Dedifferentiated amniotic fluid mesenchymal stem cell (primary cell): ENCODE measurements around the gene MYRFL.
"Not testable (repeated sequence)": the region's sequence is repeated elsewhere in the genome, so short reads cannot be mapped to it uniquely, and the experiment has no call there.

Source experiments
- DNase-seq: peaks from one replicate; pipeline ENCODE4 v3.0.0-alpha.2; 2016; ENCODE audit errors: extremely low spot score

The MYRFL gene

DNA sequence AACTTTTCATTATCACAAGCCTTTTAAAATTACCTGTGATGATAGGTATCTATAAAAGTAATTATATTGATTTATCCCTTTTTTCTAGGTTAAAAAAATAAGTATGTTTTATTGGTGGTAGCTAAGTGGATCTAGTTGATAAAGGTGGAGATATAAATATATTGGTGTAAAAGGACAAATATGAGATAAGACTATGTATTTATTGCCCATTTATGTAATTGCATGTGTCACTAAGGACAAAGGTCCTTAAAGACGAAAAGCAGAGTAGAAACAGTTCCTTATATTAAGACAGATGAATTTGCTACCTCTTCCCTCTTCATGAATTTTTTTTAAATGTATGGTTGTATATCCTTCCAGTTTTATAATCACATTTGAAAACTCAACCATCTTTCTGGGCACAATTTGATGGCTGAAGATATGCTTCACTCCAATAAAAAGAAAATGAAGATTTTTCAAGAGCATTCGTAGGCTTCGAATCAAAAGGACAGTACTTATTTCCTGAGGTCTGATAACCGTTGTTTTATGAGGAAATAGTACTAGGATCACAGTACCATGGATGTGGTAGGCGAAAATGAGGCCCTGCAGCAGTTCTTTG lies at the start of gene MYRFL:
Gene MYRFL (plus strand): TSS at position 262 of the 595 bp plus-strand sequence. CDS start 291 bp downstream, at position 553.
- DNase-seq: no peak

DNA sequence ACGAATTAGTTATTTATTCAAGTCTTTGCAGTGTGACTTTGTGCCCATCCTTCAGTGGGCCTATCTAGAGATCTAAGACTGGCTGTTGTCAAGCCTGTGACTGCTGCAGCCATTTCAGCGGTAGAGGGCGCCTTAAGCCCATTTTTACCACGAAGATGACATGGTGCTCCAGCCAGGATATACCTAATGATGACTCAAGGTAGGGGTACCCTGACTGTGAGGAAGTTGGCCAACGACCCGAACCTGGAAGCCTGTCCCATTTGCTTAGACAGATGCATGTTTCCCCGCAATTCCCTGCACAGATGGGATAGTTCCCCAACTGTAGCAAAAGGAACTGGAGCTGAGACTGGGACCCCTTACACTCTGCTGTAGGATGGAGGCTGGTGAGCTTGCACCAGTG lies 45.1 kb upstream of the MYRFL start:
- no peak for DNase-seq

DNA sequence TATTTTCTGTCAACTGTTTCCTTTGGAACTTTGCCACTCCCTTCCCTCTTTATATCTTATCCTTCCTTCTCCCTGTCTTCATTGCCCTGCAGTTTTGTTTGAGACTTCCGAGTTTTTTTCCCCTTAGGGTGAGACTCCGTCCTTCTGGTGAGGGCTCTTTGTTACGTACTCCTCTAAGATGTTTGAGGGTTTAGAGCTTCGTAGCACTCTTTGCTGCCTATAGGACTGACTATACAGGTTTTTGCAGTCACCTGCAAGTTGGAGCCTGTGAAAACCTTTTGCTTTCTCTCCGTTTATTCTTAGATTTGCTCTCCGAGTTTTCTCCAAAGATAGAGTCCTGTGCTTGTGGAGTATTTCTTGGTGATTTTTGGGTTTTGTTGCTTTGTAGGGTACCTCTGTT lies 41.7 kb upstream of the MYRFL start:
- DNase-seq: no peak

DNA sequence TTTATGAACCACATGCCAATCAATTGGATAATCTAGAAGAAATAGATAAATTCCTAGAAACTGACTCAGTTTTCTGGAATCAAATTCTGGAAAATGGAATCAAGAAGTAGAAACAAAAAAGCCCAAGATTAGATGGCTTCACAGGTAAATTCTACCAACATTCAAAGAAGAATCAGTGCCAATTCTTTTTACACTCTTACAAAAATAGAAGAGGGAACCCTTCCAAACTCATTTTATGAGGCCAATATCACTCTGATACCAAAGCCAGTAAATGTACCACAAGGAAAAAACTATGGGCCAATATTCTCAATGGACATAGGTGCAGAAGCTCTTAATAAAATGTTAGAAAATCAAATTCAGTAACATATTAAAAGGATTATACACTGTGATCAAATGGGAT lies 35.7 kb upstream of the MYRFL start:
- no peak for DNase-seq

DNA sequence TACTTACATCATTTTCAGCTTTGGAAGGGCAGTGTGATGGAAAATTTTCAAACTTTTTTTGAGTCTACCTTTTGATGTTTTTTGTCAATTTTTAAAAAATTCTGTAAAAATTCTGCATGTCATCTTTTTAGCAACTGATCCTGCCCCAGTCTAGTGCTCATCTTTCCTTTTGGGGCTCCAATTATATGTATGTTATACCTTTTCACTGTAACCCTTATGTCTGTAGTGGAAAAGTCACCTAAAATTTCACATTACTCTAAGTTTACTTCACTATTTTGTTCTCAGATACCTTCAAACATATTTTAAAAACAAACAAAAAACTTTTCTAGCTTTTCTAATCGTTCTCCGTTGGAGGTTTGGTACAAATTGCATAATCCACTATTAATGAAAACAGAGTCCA lies 32.5 kb upstream of the MYRFL start:
- no peak for DNase-seq

DNA sequence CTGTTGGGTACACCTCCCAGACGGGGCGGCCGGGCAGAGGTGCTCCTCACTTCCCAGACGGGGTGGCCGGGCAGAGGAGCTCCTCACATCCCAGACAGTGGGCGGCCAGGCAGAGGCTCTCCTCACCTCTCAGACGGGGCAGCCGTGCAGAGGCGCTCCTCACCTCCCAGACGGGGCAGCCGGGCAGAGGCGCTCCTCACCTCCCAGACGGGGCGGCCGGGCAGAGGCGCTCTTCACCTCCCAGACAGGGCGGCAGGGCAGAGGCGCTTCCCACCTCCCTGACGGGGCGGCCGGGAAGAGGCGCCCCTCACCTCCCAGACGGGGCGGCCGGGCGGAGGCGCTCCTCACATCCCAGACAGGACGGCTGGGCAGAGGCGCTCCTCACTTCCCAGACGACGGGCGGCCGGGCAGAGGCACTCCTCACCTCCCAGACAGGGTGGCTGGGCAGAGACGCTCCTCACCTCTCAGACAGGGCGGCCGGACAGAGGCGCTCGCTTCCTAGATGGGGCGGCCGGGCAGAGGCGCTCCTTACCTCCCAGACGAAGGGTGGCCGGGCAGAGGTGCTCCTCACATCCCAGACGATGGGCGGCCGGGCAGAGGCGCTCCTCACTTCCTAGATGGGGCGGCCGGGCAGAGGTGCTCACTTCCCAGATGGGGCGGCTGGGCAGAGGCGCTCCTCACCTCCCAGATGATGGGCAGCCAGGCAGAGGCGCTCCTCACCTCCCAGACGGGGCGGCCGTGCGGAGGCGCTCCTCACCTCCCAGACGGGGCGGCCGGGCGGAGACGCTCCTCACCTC lies 17.7 kb upstream of the MYRFL start:
- DNase-seq: not testable (repeated sequence)

DNA sequence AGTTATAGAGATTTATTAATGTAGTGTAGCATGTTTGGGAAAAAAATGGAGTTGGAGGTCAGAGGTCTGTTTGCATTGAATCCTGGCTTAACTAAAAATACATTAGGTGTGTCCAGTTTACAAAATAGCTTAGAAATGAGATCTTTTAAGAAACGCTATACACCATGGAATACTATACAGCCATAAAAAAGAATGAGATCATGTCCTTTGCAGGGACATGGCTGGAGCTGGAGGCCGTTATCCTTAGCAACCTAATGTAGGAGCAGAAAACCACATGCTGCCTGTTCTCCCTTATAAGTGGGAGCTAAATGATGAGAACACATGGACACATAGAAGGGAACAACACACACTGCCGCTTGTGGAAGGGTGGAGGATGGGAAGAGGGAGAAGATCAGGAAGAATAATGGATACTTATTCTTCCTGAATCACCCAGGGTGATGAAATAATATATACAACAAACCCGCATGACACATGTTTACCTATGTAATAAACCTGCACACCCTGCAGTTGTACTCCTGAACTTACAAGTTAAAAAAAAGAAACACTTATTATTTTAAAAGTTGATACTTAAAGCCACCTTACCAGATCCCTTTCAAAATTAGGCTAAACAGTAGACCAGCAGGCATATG lies 14.0 kb upstream of the MYRFL start:
- DNase-seq: no peak

DNA sequence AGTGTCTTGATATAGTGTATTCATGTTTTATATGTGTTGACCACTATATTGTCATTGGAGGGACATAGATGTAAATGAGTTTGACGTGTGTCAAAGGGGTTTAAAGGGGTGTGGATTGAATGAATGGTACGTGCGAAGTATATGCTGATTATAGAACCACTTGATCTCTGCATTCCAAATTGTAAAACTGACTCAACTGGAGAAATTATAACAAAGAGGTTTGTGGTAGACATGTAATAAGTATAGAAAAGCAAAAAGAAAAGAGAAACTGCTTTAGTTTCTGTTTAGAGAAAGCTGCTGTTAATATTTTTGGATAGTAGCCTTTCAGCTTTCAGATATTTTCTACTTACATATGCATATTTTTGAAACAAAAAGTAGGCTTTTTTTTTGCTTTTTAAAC lies 8.9 kb upstream of the MYRFL start:
- DNase-seq: no peak

DNA sequence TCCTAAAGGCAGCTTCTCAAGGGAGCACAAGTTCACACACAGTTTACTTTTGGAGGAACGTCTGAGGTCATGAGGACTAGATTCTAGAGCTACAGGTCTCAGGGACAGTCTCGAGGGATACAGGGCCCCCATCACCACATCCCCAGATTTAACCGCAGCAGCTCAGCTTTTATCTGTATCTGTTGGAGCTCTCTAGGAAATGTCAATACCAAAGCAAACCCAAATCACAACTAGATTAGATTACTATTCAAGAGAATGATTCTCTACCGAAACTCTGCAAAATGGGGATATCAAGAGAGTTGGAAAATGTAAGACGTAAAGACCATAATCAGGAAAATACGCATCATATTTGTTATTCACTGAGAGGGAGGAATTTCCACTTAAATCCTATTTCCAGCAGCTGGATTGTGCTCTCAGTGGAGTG lies 4.0 kb upstream of the MYRFL start:
- DNase-seq: no peak

DNA sequence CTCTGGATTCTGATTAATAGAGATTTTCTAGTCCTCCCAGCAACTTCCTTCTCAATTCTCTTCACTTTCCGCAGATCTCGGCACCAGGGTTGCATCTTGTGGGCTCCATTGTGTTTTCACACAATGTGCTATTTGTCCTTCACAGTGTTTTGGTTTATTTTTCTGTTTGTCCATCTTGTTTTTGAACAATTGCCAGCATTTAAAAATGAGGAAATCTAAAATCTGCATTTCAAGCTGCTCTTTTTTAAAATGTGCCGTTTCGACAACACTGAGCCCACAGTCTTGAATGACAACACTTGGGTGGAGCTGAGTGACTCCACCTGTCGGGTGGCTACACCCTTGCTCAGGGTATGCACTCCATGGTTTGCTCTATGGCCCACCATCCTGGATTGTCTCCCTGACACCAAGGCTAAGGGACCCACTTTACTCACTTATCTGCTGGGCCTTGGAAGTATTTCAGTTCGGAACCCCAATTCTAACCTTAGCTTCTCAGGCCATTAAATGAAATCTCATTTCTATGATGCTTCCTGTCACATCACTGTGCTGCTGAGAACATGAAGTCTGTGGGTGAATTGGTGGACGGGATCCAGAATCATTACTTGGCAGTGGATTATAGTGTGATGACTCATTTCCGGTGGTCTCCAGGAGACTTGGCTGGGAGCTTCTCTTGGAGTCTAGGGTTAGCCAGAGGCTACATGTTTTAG lies 3.4 kb upstream of the MYRFL start:
- DNase-seq: peak; percentile 19

DNA sequence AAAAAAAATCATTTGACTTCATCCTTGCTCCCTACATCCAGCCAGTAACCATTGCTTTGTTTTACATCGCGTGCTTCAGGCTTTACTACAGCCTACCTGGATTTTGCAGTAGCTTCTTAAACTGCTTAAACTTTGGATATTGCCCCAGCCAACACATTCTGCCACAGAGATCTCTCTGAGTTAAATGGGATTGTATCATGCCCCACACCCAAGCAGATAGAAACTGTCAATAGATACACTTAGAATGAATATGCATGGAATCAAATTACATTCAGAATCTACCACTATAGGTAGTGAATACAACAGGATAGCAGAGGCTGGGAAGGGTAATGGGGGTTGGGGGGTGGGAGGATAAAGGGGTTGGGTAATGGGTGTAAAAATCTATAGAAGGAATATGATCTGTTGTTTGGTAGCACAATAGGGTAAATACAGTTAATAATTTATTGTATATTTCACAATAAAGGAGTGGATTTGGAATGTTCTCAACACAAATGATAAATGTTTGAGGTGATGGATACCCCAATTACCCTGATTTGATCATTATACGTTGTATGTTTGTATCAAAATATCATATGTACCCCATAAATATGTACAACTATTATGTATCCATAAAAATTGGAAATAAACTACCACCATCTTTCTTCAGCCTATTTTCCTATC lies 2.7 kb upstream of the MYRFL start:
- DNase-seq: no peak

DNA sequence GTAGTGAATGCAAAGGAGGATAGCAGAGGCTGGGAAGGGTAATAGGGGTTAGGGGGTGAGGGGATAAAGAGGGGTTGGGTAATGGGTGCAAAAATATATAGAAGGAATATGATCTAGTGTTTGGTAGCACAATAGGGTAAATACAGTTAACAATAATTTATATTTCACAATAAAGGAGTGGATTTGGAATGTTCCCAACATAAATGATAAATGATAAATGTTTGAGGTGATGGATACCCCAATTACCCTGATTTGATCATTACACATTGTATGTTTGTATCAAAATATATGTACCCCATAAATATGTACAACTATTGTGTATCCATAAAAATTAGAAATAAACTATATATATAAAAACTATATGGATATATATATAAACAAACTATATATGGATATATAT lies 999 bp upstream of the MYRFL start:
- DNase-seq: no peak

DNA sequence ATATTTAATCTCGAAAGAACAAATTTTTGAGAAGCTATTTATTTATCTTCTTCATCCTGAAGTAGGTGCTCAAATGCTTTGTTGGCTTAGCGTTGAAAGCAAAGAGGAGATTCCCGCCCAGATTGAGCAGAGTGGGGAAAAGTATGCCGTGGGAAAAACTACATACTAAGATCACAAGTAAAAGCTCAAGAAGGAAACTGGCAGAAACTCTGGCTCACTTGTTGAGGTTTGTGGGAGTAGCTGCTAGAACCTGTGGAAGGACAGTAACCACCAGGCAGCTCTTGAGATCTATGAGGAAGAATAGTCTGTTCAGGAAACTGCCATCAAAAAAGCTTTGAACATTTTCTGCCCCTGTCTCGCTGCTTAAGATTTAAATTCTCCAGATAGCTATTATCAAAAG lies 3.9 kb downstream of the MYRFL start:
- DNase-seq: no peak

DNA sequence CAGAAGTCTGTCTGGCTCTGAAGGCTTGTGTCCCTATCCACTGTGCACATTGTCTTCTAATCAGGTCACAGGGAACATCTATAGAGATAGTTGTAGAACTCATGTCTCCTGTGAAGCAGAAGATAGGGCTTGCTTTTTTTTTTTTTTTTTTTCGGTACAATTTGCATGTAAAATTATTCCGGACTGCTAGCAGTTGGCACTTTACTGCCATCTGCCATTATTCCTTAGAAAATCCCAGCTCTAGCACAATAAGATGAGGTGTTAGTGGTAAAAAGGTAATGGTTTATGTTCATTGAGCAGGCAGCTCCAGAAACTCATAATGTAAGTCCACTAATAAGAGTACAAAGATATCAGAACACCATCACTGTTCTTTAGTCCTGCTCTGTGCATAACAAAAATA lies 8.7 kb downstream of the MYRFL start:
- no peak for DNase-seq

DNA sequence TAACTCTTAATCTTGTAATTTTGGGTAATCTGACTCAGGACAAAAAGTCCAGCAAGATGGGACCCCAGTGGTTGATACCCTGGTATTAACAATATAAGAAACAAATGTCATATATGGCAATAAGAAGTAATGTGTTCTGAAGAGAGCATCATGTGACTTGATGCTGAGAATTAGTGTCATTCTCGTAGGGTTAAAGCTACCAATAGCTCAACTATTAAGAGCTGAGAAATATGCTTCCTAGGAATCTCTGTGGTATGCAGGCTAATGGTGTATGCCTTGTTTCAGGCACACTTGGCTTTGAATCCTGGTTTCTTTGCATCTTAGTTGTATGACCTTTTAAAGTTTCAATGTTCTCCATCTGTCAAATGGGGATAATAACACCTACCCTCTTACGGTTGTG lies 9.1 kb downstream of the MYRFL start:
- no peak for DNase-seq

DNA sequence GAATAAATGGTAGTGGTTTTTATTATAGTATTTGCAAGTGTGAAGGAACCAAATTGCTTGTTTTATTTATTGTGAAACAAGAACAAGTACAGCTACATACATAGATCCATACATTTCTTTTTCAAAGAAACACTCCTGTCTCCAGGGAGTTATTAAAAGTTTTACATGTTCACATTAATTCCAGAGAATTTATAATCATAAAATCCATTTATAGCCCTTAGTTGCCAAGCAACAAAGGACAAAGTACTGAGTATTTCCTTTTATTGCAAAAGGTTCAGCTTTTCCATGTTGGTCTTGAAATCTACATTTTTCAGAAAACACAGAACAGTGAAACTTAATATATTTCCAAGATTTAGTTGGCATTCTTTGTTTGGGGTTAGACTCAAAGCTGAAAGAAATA lies 9.5 kb downstream of the MYRFL start:
- DNase-seq: no peak

DNA sequence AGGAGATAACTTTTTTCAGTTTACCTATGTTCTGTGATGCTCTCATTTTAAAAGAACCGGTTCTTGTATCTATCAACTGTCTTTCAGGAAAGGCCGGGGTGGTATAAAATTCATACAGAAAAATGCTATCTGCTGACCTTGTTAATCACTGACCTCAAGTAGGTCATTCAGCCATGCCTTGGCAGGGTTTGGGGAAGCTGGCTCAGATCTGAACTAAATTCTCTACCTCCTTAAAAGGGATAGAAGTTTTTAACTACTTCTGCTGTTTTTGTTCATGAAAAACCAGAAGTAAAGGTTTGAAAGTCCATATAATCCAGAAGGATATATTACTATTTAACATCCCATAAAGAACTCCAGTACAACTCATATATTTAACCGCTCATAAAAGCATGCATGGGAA lies 10.1 kb downstream of the MYRFL start:
- no peak for DNase-seq

DNA sequence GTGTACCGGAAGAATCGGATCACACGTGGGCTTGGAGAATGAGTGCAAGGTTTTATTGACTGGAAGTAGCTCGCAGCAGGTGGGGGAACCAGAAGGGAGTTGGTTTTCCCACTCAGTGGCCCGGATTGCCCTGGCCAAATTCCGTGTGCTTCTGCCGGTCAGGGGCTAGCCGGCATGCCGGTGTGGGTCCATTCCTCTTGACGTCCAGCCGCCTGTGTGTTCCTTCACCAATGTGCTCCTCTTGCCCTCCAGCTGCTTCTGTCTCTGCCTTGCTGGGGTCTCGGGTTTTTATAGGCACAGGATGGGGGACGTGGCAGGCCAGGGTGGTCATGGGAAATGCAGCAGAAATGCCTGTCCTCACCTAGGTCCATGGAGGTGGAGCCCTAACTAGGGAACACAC lies 11.0 kb downstream of the MYRFL start:
- no peak for DNase-seq

DNA sequence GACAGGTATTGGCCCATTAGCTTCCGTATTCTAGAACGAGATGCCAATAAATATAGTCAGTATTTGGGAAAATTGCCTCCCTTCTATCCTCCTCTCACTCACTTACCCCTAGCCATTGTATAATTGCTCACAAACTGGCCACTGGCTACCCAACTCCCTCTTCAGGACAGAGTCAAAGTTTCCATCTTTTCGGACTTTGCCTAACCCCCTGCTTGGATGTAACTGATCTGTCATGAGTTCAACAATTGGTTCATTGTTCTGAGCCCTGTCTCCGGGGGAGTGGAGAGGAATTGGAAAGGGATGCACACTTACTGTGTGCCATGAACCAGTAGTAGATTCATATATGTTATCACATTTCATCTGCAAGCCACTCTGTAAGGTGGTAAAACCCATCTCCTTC lies 12.2 kb downstream of the MYRFL start:
- DNase-seq: no peak

DNA sequence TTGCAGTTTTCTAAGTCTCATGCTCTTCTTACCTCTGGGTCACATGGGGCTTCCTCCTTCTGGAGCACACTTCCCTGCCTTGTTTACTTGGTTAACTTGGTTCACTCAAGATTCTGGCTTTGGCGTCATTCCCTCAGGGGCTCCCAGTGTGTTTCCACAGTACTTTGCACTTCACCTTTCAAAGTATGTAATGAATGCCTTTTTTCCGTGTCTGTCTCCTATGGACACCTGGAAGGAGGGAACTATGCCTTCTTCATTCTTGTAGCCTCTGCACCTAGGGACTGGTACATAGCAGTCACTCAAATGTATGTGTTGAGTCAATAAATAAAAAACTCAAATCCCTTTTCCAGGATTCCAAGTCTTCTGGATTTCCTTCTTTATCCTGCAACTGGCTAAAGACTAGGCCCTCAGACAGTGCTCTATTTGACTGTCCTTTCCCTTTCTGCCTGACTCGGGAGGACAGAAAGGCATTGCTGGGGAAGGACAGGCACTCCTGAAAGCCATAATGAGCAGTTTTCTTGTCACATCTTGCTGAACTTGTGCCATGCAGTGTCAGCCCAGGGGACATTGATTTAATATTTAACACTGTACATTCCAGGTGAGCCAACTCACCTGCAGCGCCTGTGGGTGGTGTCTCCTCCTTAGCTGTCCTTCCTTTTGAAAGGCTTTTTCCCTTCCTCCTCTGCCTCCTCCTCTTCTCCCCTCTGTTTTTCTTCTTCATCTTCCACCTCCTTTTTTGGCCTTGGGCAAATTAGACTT lies 12.8 kb downstream of the MYRFL start:
- DNase-seq: no peak

DNA sequence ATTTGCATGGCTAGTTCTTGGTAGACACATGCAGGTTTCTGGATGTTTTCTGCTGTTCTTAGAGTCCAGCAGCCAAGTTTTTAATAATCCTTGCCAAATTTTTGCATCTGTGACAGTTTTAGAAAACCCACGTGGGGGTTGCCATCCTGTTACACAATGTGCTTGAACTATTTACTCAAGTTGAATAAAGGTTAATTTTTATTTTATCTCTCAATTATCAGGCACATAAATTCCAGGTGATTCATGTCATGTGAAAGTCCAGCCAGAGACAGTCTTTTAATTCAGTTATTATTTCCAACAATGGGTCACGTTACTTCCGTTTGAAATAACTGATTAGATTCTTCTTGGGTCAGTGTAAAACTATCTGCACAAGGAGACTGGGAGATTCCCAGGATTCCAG lies 15.7 kb downstream of the MYRFL start:
- no peak for DNase-seq
